BE2C (cell line): ENCODE results near the gene ZCCHC2.

Experiments used
- DNase-seq: peaks from one replicate; pipeline ENCODE4 v3.0.0-alpha.2; 2020
- H3K27me3 ChIP-seq: fragments of 250-450 bp; sonication (Bioruptor Pico); 2 replicates; pipeline ENCODE4 v1.5.1; 2020; ENCODE audit warnings: mild to moderate bottlenecking
- H3K36me3 ChIP-seq: fragments of 250-450 bp; sonication (Bioruptor Pico); 2 replicates; pipeline ENCODE4 v1.5.1; 2020; ENCODE audit warnings: mild to moderate bottlenecking
- H3K4me1 ChIP-seq: fragments of 250-450 bp; sonication (Bioruptor Pico); 2 replicates; pipeline ENCODE4 v1.5.1; 2020
- H3K4me3 ChIP-seq: 2 replicates; pipeline ENCODE4 v1.5.1; 2011; ENCODE audit warnings: low read depth, low read length
- H3K9me3 ChIP-seq: fragments of 250-450 bp; sonication (Bioruptor Pico); 2 replicates; pipeline ENCODE4 v1.5.1; 2020
- TF ChIP-seq, protein P1 (sequence below): IDR thresholded peaks from 2 replicates; pipeline ENCODE4 v1.5.1; 2012; ENCODE audit warnings: mild to moderate bottlenecking, low read depth, low read length

ZCCHC2 gene

DNA sequence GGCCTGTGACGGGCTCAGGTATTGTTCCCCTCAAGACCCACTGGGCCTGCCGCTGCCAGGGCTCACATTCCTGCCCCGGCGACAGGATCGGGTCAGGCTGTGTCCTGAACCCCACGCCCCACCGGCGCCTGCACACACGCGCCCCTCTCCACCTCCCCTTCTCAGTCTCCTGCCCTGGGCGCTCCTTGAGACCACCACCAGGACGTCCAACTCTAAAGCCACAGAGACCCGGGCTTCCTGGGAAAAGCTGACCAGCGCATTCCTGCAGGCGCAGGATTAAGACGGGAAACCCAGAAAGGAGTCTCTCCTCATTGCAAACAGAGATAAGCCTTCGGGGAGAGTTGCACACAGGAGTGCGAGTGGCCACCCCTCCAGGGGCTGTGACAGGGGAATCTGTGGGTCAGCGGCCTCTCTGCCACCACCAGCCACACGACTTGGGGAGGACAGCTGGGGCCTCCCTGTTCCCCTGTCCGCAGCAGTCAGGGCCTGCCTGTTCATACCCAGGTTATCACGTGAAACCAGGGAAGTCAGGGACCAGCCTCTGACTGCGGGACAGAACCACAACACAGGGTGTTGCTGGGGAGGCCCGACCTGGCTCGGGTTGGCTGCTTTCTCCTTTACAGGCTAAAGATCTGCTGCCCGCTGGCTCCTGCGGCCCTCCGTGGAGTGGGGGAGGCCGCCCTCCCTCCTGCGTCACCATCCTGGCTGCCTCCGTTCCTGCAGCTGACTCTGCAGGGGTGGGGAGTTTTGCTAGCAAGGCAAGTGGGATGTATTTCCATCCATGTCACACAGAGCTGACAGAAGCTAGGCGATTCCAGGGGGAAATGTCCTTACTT lies 88.8 kb downstream of the ZCCHC2 start:
- DNase-seq: no peak
- H3K4me3 ChIP-seq: no peak overlapping the region

DNA sequence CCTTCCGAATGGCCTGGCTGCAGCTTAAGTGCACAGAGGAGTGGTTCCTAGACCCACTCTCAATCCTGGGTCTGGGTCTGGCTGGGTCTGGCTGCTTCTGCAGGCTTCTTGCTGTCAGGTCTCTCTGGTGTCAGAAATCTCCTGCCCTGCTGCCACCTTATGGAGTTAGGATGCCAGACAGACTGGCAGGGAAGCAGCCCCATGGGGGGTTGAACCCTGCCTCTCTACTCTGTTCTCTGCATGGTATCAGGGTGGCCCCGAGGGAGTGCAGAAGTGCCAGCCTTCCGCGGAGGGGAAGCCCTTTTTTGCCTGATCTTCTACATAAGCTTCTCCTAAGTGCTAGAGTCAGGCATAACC lies 89.4 kb downstream of the ZCCHC2 start:
- no peaks in the 10 kb centered on the region; the same call in 1 of the 2 replicates for H3K27me3 ChIP-seq
- no peak for DNase-seq
- H3K9me3 ChIP-seq: no peaks in the 10 kb centered on the region
- no peaks in the 10 kb centered on the region for H3K4me1 ChIP-seq
- no peaks in the 10 kb centered on the region for H3K36me3 ChIP-seq
- TF ChIP-seq, protein P1, sequence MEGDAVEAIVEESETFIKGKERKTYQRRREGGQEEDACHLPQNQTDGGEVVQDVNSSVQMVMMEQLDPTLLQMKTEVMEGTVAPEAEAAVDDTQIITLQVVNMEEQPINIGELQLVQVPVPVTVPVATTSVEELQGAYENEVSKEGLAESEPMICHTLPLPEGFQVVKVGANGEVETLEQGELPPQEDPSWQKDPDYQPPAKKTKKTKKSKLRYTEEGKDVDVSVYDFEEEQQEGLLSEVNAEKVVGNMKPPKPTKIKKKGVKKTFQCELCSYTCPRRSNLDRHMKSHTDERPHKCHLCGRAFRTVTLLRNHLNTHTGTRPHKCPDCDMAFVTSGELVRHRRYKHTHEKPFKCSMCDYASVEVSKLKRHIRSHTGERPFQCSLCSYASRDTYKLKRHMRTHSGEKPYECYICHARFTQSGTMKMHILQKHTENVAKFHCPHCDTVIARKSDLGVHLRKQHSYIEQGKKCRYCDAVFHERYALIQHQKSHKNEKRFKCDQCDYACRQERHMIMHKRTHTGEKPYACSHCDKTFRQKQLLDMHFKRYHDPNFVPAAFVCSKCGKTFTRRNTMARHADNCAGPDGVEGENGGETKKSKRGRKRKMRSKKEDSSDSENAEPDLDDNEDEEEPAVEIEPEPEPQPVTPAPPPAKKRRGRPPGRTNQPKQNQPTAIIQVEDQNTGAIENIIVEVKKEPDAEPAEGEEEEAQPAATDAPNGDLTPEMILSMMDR: no peak
- no peak overlapping the region for H3K4me3 ChIP-seq

More for the DNA sequence above, 88.8 kb downstream of the ZCCHC2 start:
- no peaks in the 10 kb centered on the region for H3K4me1 ChIP-seq
- no peaks in the 10 kb centered on the region for H3K36me3 ChIP-seq
- no peaks in the 10 kb centered on the region; the same call in 1 of the 2 replicates for H3K27me3 ChIP-seq
- H3K9me3 ChIP-seq: no peaks in the 10 kb centered on the region
- TF ChIP-seq, protein P1: no peak

DNA sequence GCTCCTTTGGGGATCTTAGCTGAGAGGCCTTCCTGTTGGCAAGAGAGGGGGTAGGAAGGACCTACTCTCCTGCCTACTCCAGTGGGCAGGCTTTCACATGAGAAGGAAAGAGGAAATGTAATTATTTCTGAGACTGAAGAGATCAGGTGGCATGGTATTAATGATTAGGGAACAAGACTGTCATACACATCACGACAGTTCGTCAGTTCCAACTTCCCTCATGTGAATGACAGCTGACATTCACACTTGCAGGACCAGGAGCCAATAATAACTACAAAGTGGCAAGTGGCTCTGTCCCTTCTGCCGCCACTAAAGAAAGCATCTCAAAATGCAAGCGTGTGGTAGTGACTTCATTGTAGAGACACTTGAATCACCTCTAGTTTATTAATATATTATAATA lies 90.0 kb downstream of the ZCCHC2 start:
- no peaks in the 10 kb centered on the region for H3K4me1 ChIP-seq

DNA sequence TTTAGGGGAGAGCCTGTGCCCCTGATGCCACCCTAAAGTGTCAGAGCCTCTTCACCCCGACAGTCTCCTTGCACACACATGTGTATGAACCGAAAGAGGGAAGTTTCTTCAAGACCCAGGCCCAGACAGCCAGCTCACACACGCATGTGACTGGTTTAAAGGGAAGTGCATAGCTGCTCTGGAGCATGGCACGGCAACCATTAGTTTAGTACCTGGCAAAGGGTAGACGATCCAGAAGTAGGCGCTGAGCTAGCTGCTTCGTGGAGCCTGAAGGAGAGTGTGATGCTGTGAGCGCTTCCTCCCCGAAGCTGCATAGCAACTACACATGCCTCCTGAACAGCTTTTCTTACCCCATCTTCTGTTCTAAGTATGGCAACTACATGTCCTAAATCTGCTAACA lies 91.7 kb downstream of the ZCCHC2 start:
- H3K4me3 ChIP-seq: no peak overlapping the region
- no peak for DNase-seq
- H3K4me1 ChIP-seq: no peaks in the 10 kb centered on the region
- H3K36me3 ChIP-seq: no peaks in the 10 kb centered on the region
- TF ChIP-seq, protein P1: no peak
- H3K9me3 ChIP-seq: no peaks in the 10 kb centered on the region
- H3K27me3 ChIP-seq: no peaks in the 10 kb centered on the region; the same call in 1 of the 2 replicates

More for the DNA sequence above, 90.0 kb downstream of the ZCCHC2 start:
- TF ChIP-seq, protein P1: no peak
- H3K4me3 ChIP-seq: no peak overlapping the region
- H3K36me3 ChIP-seq: no peaks in the 10 kb centered on the region
- H3K9me3 ChIP-seq: no peaks in the 10 kb centered on the region
- DNase-seq: no peak
- no peaks in the 10 kb centered on the region; the same call in 1 of the 2 replicates for H3K27me3 ChIP-seq

DNA sequence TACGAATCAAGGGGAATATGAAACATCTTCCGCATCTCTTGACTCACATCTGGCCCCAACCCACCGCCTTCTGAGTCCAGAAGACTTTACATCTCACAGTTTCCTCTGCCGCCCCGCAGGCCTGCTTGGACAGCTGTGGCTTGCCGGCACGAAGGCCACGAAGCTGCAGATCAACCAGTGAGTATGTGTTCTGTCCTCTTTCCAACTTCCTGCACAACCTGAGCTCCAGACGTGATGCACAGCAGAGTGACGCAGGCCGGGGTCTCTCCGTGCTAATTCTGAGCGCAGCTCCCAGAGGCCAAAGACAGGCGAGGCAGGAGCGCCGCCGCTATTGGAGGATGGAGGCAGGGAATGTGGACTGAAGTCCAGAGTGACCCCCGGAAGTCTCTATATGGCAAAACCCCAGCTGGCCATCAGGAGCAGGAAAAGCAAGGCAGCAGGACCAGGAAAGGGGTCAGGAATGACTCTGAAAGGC lies 93.5 kb downstream of the ZCCHC2 start:
- no peaks in the 10 kb centered on the region for H3K36me3 ChIP-seq
- H3K4me1 ChIP-seq: no peaks in the 10 kb centered on the region
- H3K9me3 ChIP-seq: no peaks in the 10 kb centered on the region
- no peaks in the 10 kb centered on the region; the same call in 1 of the 2 replicates for H3K27me3 ChIP-seq
- H3K4me3 ChIP-seq: no peak overlapping the region
- TF ChIP-seq, protein P1: no peak
- no peak for DNase-seq
